ENCODE data around the gene AUTS2. TPM values are rescaled to one million over a fixed set of nuclear protein-coding genes. Genes with fewer than 3 reads are reported as not detected.

The AUTS2 gene
- total RNA-seq, 1 experiment from 2014 or later = 256 TPM

DNA sequence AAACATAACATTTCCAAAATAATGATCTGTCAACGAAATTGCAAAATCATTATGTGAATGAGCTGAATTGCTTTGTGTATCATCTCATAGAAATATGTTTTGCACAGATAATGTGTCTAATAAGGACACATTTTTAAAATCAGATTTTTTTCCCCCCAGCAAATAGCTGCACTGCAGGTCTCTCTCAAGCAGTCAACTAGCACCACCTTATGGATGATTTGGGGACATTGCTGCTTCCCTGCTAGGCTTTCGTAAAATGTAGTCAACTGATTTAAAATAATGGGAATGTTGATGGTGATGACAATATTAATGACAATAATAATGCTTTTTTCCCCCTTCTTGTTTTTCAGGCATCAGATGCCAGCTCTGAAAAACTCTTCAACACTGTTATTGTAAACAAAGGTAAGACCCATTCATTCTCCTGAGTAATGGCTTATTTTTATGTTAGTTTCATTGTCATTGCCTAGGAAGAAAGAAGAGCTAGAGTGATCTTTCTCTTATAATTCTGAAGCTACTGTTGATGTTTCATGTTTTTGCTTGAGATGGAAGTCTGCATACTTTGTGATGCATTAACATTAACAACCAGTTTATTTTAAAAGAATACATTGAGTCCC is 1100.1 kb downstream of the AUTS2 start:
- Histone ChIP-seq H3K4ac (ENCODE audit: low read depth, low read length) (no peak overlapping the region), H2BK5ac (ENCODE audit: insufficient read length, low read length) (no peak overlapping the region), H3K23me2 (ENCODE audit: insufficient read length, low read depth, low read length, poor library complexity, severe bottlenecking) (peaks cover 13% of the 10 kb centered on the region), H2BK120ac (ENCODE audit: low read depth, low read length, poor library complexity, severe bottlenecking) (no peak overlapping the region), H3K23ac (ENCODE audit: insufficient read length, low read depth, low read length) (no peak overlapping the region), H2BK15ac (ENCODE audit: low read depth, low read length) (no peak overlapping the region), H2BK20ac (ENCODE audit: low read depth, low read length, poor library complexity, severe bottlenecking) (no peak overlapping the region), H3K27me3 (ENCODE audit: insufficient read depth, low read length) (no peaks in the 10 kb centered on the region), H3K79me2 (ENCODE audit: insufficient read depth, low read length) (peaks cover 29% of the 10 kb centered on the region; the same call in 1 of the 2 replicates), H4K5ac (ENCODE audit: insufficient read length, low read depth, low read length) (no peak overlapping the region), H3K4me2 (ENCODE audit: insufficient read depth, insufficient read length, low read length) (peak overlapping the region; percentile 15), H4K91ac (ENCODE audit: insufficient read length, low read depth, low read length) (no peak overlapping the region), H2AK5ac (ENCODE audit: insufficient read length, low read length) (no peak overlapping the region), H2AFZ (ENCODE audit: low read length) (no peak overlapping the region), H3K9ac (ENCODE audit: extremely low read depth, insufficient read length, low read length) (no peak overlapping the region), H3T11ph (ENCODE audit: low read length) (no peak overlapping the region), H3K14ac (ENCODE audit: insufficient read depth, low read length) (no peak overlapping the region), H3K9me3 (ENCODE audit: control insufficient read depth, low read depth, low read length) (no peaks in the 10 kb centered on the region), H3K18ac (ENCODE audit: insufficient read length, low read depth, low read length) (no peak overlapping the region), H3K27ac (ENCODE audit: insufficient read length, low read depth, low read length) (no peak overlapping the region), H4K20me1 (ENCODE audit: control insufficient read depth, insufficient read depth, insufficient read length) (no peaks in the 10 kb centered on the region), H3K56ac (ENCODE audit: insufficient read length, low read depth, low read length) (no peak overlapping the region), H3K4me1 (ENCODE audit: insufficient read depth, low read length) (peaks cover 16% of the 10 kb centered on the region; the same call in 1 of the 2 replicates), H2BK12ac (ENCODE audit: insufficient read length, low read depth, low read length) (no peak overlapping the region), H4K8ac (replicated peaks; ENCODE audit: insufficient read length, low read depth, low read length) (no peak overlapping the region), H3K79me1 (ENCODE audit: insufficient read depth, low read depth, low read length, poor library complexity, severe bottlenecking) (no peaks in the 10 kb centered on the region)
- H3K4me3 Mint-ChIP-seq = peak overlapping the region; percentile 95 to 97
- H3K9me3 Mint-ChIP-seq = peaks cover 3 to 4% of the 10 kb centered on the region in 2 experiments; a peak in 3 of 5 replicates
- H3K27me3 Mint-ChIP-seq (ENCODE audit: low read depth) = peaks cover 2% of the 10 kb centered on the region; the same call in 1 of the 2 replicates
- H3K4me1 Mint-ChIP-seq = peaks cover 2 to 5% of the 10 kb centered on the region in 2 experiments
- TF ChIP-seq, protein P1, sequence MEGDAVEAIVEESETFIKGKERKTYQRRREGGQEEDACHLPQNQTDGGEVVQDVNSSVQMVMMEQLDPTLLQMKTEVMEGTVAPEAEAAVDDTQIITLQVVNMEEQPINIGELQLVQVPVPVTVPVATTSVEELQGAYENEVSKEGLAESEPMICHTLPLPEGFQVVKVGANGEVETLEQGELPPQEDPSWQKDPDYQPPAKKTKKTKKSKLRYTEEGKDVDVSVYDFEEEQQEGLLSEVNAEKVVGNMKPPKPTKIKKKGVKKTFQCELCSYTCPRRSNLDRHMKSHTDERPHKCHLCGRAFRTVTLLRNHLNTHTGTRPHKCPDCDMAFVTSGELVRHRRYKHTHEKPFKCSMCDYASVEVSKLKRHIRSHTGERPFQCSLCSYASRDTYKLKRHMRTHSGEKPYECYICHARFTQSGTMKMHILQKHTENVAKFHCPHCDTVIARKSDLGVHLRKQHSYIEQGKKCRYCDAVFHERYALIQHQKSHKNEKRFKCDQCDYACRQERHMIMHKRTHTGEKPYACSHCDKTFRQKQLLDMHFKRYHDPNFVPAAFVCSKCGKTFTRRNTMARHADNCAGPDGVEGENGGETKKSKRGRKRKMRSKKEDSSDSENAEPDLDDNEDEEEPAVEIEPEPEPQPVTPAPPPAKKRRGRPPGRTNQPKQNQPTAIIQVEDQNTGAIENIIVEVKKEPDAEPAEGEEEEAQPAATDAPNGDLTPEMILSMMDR (conservative IDR thresholded peaks at IDR 0.05) = peak; percentile 96
- H3K27ac Mint-ChIP-seq = peak overlapping the region in 1 of 3 experiments; percentile 80; a peak in 2 of 7 replicates
- H3K36me3 Mint-ChIP-seq (ENCODE audit: insufficient read depth in 1 of 3, low read depth in 3 of 3) = peaks cover 2 to 41% (median 22%) of the 10 kb centered on the region in 3 experiments
- WGBS (ENCODE audit: extremely low coverage, insufficient read length, low lambda C conversion rate) = no CpG with 5 or more reads among the region's 2 CpGs
- no peak for DNase-seq

Measured in H9 (cell line).